Measurements from ENCODE around the gene ANKRD9.
"Not testable (repeated sequence)": the region's sequence is repeated elsewhere in the genome, so short reads cannot be mapped to it uniquely, and the experiment has no call there.

The ANKRD9 gene

GRCh38 chr14:102509746-102510615 is at the start of gene ANKRD9:
Gene ANKRD9, minus strand, starts transcription at chr14:102509776. Its CDS starts 1,887 bp downstream, at chr14:102507889.
- DNase-seq (ENCODE audit: low spot score) = peak; percentile 98

GRCh38 chr14:102558556-102558955 is 49.0 kb upstream of the ANKRD9 start:
- no peak for DNase-seq (ENCODE audit: low spot score)

DNA sequence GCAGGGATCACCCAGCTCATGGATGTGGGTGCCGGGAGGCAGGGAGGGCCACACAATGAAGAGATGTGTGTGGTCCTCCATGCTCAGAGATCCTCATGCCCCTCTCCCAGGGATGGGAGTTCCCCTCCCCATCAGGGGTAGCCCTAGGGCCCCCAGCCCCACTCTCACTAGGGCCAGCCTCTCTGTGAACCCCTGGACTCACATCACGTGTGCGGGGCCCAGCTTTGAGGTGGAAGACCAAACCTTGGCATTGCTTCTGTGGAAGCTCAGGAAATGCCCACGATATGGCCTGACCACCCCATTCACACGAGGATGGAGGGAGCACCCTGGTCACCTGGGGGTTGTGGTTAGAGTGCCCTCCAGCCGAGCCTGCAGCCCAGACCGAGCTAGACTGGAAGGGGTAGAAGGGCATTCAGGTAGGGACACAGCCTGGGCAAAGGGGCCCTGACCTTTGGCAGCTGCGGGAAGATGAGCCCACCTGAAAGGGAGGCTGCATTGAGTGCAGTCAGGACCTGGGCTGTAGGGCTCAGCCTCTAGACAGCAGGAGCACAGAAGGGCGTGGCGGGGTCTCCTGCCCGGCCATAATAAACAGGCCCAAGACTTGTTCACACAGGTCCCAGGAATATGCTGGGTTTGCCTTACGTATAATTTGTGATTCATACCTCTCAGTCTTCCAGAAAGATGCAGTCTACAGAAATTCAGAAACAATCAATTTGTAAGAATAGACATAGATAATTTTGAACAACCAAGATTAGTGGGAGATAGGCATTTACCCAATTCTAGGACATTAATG is 48.1 kb upstream of the ANKRD9 start:
- DNase-seq (ENCODE audit: low spot score) = no peak

DNA sequence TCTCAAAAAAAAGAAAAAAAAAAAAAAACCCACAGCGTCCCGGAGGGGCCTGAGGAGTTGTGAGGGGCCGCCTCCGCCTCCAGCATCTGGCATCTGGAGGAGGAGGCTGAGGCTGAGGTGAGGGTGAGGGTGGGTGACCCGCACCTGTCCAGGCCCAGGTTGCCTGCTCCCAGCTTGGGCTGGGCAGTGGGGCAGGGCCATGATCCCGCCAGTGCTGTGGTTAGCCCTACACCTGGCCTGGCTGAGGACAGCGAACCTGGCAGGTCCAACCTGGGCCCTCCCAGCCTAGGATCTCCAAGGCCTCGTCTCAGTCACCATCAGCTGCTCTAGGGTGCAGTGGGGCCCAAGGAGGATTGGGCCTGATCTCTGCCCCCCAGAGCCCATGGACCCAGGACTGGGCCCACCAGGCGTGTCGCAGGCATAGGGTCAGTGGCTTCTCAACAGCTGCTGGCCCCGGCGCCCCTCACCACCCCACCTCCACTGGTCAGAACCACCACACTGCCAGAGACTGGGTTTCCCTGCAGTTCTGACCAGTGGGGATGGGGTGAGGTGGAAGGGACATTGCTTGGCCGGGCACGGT is 46.6 kb upstream of the ANKRD9 start:
- no peak for DNase-seq (ENCODE audit: low spot score)

DNA sequence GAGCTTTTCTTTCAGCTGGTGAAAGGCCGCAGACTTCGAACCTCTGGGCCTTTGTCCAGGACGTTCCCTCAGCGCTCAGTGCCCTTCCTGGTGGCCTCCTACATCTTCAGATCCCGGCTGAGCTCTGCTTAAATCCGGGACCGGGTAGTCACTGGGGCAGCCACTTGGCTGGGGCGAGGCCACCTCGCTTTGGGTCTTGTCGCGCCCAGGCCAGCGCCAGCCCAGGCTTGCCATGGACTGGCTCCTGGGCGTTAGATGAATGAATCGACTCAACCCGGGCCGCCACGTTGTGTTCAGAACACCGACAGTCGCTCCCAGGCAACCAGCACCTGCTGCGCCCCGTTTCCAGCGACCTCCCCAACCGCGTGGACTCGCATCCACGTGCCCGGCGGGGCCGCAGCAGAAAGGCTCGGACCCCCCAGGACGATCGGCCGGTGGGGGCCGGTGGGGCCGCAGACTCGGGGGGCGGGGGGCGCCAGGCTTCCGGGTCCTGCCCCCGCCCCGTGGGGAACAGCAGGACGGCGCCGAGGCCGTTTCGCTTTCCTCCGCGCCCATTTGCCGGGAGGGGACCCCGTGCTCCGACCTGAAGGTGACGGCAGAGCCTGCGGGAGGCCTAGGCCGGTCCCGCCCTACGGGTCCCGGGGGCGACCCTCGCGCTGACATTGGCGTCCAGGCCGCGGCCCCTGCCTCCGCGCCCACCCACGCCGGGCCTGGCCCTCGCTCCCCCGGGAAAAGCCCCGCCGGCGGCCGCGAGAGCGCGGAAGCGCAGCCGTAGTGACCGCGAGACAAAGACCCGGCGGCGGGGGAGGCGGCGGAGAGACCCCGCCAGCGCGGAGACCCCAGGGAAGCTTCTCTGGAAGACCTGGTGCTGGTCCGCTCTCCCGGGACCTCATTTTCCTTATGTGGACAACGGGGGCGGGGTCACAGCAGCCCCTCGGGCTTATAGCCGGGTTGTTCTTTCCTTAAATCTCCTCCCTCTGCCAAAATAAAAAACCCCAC is 45.5 kb upstream of the ANKRD9 start:
- DNase-seq (ENCODE audit: low spot score) = peak; percentile 75

DNA sequence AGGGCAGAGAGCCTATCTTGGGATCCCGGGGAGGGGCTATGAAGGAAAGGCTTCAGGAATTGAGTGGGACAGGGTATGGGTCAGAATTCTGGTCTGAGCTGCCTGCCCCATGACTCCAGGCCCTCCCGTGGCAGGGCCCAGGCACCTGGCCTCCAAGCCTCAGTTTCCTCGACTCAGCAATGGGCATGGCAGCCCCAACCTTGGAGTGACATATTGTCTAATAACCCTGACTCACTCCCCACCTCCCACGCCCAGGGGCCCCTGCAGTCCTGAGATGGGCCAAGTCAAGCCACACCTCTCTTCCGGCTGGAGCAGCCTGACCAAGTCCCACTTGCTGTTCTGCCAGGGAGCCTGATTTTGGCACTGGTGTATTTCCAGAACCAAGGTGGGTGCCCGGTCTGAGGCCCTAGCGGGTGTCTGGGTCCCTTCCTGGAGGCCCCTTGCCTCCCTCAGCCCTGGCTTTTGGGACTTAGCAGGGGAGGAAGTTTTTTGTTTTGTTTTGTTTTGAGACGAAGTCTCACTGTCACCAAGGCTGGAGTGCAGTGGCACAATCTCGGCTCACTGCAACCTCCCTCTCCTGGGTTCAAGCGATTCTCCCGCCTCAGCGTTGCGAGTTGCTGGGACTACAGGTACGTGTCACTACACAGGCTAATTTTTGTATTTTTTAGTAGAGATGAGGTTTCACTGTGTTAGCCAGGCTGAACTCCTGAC is 42.6 kb upstream of the ANKRD9 start:
- no peak for DNase-seq (ENCODE audit: low spot score)

- not testable (repeated sequence) for DNase-seq (ENCODE audit: low spot score)
These were observed 41.4 kb upstream of the ANKRD9 start for GRCh38 chr14:102550927-102551401.

- DNase-seq (ENCODE audit: low spot score) = no peak
These were observed 39.2 kb upstream of the ANKRD9 start for GRCh38 chr14:102548616-102549240.

DNA sequence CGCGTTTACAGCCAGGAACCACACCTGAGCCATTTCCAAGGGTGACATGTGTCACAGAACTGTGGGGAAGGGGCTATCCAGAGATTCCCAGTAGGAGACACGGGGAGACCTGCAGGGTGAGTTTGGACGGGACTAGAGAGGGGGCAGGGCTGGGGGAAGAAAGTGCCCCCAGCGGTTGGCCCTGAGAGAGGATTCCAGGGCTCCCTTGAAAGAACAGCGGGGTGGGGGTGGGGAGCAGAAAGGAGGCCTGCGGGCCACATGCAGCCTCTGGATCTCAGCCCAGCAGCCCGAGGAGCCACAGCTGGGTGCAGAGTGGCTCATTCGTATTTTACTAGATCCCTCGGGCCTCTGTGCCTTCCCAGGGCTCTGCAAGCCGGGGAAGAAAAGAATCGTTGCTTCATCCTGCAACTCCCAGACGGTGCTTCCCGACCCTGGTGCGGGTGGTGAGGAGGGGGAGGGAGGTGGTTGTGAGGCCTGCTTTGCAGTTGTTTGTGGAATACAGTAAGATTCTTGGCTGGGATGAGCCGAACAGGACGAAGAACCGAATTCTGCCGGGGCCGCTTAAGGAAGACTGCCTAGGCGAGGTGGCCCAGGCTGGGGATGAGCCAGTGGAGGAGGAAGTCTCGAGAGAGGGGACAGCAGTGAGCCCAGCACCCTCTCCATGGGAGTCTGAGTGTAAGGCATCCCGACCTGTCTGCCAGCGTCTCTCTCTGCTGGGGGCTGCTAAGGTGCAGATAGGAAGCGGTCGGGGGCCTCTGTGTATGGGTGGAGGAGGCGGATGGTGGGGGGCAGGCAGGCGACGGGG is 36.1 kb upstream of the ANKRD9 start:
- DNase-seq (ENCODE audit: low spot score) = peak; percentile 27

DNA sequence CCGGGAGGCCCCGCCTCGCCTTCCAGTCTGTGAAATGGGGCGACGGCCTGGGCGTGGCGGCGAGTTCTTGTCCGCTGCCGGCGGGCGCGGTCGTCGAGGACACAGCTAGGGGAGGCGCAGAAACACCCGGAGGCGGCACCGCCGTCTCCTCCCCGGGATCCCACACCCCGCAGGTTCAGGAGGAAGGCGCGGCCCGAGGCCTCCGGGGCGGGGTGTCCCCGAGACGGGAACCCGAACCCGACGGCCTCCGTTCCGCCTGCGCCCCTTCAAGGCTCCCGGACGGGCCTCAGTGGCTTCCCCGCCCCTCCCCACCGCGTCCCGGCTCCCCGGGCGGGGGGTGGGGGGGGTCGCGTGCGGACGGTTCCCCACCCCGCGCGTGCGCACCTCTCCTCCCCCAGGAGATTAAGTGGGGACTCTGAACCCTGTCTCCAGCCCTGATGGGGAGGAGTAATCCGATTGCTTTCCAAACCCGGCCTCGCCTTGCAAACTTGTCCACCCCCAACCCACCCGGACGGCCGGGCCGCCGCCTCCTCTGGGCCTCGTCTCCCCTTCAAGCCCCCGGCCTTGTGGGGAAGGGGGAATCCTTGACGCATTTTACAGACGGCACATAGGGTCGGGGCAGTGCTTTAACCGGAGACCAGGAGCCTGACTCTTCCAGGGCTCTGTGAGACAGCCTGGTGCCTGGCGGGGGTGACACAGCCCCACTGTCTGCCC is 35.3 kb upstream of the ANKRD9 start:
- DNase-seq (ENCODE audit: low spot score) = no peak

GRCh38 chr14:102544046-102544746 is 34.6 kb upstream of the ANKRD9 start:
- DNase-seq (ENCODE audit: low spot score) = no peak

DNA sequence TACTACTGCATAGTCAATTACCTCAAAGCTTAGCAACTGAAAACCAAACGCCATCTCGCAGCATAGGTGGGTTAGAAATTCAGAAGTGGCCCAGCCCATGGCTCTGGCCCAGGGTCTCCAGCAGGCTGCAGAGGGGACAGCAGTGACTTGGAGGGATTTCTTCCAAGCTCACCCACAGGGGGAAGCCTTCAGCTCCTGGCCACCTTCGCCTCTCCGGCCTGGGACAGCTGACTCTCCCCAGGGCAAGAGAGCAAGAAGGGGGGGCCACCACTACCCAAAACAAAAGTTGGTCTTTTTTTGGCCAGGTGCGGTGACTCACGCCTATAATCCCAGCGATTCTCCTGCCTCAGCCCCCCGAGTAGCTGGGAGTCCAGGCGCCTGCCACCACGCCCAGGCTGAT is 32.2 kb upstream of the ANKRD9 start:
- DNase-seq (ENCODE audit: low spot score) = no peak

- DNase-seq (ENCODE audit: low spot score) = not testable (repeated sequence)
These were observed 31.5 kb upstream of the ANKRD9 start for GRCh38 chr14:102541029-102541491.

DNA sequence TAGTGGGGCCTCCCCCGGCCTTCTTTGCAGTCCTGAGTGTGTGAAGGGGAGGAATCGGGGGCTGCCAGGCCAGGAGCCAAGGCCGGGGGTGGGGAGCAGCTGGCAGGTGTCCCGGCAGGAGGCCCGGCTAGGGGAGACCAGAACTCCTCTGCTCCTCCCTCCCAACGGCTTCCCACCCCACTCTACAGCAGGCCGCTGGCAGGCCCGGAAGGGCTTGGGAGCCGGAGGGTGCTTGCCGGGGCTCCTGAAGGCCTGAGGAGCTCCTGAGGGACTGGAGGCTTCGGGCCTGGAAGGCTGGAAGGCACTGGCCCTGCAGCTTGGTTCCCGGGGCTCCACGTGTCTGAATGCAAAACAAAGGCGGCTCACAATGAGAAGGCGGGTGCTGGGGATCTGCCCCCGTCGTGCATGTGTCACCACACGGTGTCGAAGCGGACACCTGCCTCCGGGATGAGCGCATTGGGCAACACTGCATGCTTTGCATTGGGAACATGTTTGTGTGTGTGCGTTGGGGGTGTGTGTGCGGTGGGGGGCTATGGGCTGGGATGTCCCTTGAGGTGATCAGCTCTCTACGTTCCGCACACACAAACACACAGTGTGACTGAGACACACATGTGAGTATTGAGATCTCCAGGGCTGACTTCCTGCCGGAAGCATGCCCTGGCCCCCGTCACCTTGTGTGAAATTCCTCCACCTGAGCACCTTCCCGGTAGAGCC is 30.9 kb upstream of the ANKRD9 start:
- DNase-seq (ENCODE audit: low spot score) = no peak

DNA sequence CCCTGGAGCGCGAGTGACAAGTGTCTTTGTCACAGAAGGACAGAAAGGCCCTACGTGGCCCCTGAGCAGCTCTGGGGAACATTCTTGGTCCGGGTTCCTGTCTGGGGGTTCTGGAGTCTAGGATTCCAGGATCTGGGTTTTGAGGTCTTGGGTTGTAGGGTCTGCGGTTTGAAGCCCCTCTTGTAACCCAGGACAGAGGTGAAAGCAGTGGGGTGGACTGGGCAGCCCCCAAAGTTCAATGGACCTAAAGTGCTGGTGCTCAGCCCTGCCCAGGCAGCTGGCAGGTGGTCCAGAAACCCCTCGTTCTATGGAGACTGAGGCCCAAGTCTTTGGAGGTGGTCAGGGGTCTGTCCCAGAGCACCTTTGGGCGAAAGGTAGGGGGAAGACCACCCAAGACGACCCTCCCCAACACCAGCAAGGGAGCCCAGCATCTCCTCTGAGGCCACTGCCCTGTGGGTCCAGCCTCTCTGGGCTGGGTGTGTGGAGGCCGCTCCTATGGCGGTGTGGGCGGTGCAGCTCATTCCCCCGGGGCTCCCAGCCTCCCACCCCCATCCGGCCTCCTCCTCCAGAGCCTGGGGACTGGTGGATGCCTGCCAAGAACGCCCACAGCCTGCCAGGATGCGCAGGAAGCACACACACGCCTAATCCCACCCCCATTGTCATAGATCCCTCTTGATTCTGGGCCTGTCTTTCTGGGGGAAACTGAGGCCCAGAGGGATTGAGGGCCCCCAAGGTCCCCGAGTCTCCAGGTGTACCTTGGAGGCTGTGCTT is 30.2 kb upstream of the ANKRD9 start:
- peak; percentile 67 for DNase-seq (ENCODE audit: low spot score)
